OCI-M2 (cell line): ENCODE measurements around the gene SUMO4.

Experiments used
- DNase-seq: peaks from one replicate; lab custom pipeline; 2025; ENCODE audit not compliant: unreplicated experiment; lab: John Stamatoyannopoulos, UW

Gene SUMO4

DNA sequence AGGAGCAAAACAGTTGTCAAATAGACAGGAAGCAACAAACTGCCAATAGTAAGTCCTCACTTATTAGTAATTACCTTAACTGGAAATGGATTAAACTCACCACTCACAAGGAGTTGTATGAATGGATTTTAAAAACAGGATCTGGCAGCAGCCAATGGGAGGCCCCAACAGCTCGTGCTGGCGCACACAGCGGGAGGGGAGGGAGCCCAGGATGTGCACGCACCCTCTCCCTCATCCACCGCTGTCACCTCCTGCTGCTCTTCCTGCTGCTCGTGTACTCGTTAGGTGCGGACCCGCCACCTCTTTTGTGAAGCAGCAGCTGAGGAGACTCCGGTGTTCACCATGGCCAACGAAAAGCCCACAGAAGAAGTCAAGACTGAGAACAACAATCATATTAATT is at the start of gene SUMO4:
Gene SUMO4, plus strand, starts transcription at position 213 of the 400 bp plus-strand sequence. Its CDS starts 130 bp downstream, at position 343.
- no peak for DNase-seq

DNA sequence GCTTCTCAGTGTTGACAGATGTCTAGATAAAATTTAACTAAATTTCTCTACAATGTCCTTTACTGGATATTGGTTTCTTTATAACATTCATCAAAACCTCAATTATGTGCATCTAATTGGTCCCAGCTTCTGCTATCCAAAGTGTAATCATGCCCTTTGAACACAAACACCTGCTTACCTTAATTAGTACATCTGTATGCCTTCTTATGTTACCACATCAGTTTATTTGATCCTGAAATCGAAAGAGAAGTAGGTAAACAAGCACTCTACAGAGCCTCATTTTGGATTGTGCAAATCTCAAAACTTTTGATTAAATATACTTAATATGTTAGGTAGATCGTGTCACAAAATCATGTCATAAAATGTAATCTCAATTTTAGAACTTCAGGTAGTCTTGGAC is 46.1 kb upstream of the SUMO4 start:
- DNase-seq: no peak

DNA sequence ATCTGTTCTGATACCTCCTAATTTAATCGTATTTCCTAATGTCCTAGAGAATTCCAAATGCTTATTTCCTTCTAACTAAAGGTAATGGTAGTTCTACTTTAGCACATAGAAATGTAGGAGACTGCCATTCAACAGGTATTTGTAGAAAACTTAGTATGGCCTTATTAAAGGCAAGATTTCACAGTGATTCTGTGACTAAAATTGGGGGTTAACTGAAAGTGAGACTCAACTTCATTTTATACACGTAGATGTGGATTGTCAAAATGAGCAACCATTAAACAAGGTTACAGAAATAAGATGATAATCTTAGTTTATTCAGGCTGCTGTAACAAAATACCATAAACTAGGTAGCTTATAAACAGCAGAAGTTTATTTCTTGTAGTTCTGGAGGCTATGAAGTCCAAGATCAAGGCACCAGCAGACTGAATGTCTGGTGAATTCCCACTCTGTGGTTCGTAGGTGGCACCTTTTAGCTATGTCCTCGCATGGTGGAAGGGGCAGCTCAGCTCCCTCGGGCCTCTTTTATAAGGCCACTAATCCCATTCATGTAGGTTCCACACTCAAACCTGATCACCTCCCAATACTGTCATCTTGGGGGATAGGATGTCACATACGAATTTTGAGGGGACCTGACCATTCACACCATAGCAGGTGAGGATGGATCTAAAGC is 43.8 kb upstream of the SUMO4 start:
- no peak for DNase-seq

DNA sequence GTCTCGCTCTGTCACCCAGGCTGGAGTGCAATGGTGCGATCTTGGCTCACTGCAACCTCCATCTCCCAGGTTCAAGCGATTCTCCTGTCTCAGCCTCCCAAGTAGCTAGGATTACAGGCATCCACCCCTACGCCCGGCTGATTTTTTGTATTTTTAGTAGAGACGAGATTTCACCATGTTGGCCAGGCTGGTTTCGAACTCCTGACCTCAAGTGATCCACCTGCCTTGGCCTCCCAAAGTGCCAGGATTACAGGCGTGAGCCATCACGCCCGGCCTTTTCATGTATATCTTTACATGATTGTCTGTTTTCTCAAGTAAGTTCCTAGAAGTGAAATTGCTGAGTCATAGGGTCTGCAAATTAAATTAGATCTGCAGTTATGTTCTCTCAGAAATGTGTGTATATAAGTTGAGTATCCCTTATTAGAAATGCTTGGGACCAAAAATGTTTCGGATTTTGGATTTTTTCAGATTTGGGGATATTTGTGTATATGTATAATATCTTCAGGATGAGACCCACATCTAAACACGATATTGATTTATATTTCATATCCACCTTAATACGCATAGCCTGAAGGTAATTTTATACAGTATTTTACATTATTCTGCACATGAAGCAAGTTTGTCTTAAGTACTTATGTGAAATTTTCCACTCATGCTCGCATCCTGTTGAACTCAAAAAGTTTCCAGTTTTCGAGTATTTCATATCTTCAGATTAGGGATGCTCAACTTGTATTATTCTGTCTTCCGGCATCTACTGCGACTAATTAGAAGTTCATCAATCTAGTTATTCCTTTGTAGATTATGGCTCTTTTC is 42.1 kb upstream of the SUMO4 start:
- DNase-seq: no peak

DNA sequence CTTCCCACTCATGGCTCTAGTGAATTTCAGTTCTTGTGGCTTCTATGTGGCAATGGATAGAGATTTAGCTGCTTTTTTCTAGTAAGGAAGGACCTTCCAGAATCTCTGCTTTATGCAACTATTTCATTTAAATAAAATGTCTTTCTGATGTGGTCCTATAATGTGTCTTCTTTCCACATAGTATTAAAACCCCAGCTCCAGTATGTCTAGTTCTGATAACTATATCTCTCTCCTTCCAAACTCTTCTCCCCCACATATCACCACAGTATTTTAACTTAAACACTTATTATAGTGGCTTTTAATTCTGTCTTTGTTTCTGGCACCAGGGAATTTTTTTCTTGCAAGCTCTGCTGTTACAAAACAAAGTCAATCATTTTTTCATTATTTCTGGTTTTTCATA is 40.6 kb upstream of the SUMO4 start:
- DNase-seq: no peak

DNA sequence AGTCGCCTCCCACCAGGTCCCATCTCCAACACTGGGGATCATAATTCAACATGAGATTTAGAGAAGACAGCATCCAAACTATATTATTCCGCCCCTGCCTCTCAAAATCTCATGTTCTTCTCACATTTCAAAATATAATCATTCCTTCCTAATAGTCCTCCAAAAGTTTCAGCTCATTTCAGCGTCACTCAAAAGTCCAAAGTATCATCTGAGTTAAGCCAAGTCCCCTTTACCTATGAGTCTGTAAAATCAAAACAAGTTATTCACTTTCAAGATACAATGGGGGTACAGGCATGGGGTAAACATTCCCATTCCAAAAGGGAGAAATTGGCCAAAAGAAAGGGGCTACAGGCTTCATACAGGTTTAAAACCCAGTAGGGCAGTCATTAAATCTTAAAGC is 39.5 kb upstream of the SUMO4 start:
- no peak for DNase-seq

DNA sequence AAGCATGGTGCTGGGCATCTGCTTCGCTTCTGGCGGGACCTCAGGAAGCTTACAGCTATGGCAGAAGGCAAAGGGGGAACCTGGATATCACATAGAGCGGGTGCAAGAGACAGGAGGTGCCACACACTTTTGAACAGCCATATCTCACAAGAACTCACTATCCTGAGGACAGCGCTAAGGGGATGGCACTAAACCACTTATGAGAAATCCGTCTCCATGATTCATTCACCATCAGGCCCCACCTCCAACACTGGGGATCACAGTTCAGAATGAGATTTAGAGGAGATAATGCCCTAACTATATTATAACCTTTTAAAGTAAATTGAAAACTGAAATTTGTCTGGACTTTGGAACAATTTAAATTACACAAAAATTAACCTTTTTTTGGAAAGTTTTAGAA is 37.8 kb upstream of the SUMO4 start:
- DNase-seq: no peak

DNA sequence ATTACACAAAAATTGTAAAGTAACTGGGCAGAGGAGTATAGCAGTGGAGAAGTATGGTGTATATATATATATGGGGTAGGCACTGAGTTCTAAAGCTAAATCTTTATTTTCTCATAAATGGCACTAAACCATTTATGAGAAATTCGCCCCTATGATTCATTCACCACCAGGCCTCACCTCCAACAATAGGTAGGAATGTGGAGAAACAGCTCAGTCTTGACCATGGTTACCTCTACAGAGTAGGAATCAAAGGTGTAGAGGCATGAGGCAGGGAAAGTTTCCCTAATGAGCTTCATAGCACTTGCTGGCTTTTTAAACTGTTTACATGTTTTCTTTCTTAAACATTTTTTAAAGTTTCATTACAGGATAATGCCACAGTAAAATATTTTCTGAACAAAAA is 36.9 kb upstream of the SUMO4 start:
- no peak for DNase-seq

DNA sequence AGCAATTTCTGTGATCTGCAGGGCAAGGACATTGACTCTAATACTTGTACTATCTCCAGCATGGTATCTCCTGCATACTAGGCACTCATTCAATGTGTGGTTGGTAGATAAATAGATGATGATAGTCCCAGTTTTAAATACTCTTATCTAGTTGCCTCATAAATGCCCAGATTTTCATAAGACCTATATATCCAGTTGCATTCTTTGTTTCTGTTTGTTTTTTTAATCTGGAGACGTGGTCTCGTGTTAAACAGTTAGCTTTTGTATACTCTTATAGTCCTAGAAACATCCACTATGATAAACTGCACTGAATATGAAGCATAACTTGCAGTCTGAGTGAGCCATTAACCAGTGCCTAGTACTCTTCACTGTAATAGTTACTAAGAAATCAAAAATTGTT is 35.5 kb upstream of the SUMO4 start:
- no peak for DNase-seq

DNA sequence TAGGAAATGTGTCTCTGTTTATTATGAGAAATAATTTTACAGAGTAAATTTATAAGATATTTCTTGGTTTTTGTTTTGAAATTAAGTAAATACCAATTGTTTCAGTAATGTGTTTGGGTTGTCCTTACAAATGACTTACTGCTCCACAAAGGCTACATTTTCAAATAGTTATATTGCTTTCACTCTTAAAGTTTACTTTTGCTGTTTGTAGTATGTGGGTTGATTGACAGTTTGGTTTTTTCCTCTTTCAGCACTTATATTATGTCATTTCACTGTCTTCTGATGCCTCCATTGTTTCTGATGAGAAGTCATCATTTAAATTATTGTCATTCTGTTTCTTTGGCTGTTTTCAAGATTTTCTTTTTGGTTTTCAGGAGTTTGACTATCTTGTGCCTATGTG is 34.9 kb upstream of the SUMO4 start:
- DNase-seq: no peak

DNA sequence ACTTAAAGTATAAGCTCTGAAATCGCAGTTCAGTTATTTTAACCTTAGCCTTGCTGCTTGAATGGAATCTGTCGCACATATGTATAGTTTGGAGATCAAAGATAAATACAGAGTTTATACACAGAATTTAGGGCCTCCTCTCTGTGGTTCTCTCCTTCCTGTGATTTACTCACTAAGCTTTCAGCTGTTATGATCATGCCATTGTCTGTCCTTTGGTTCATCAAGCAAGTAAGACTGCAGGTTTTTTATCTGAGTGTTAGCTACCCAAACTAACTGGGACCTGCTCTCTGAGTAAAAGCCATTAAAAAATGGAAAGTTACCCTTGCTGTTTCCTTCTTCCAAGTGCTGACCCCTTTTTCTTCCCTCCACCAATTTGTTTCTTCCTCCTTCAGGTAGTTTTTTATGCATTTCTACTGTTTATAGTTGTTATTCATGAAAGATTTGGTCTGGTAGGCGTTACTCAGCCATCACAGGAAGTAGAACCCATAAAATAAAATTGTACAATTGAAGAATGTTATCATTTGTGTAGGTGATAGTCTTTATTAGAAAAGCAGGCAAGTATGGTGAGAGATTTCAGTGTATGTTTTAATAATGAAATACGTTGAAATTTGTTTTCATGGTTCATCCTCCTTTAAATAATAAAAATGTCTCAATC is 33.7 kb upstream of the SUMO4 start:
- no peak for DNase-seq

DNA sequence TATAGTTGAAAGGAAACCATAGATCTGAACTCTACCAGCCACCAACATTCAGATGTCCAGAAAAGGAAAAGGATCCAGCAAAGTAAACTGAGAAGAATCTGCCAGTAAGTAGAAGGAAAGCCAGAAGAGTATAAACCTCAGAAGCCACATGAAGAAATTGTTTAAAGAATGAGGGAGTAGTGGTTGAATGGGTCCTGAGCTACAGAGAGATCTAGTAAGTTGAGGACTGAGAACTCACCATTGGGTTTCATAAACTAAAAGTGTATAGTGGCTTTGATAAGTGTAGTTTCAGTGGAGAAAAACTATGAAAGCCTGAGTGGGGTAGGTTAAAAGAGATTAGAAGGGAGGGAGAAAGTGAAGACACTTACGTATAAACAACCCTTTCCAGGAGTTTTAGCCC is 32.0 kb upstream of the SUMO4 start:
- no peak for DNase-seq

DNA sequence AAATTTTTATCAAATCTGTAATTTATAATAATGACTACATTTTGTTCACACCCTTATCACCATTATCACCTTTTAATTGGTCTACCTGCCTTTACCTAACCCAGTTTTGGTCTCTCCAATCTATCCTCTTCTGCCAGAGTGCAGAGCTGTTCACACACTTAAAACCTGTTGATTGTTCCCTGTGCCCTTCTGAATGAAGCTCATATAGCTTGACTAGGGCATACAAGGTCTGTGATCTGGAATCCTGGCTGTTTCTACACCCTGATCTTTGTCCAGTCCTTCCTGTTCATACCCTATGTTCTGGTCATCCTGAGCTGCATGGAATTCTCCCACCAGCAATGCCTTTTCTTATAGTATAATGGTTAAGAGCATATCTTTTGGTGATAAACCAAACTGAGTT is 28.9 kb upstream of the SUMO4 start:
- no peak for DNase-seq

DNA sequence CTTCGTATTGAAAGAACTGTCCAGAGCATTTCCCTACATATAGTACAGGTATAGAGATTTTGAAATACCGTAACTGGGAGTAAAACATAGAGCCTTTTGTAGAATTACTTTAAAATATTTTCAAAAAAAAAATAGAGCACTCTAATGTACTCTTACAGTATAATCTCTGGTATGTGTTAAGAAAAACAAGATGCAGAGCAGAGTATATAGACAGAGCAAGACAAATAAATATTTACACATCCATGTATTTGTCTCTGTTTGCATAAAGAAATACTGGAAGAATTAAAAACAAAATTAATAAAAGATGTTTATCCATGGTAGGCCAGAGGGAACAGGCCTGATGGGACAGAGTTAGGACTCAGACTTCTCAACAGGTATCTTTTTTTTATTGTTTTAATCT is 28.0 kb upstream of the SUMO4 start:
- DNase-seq: no peak

DNA sequence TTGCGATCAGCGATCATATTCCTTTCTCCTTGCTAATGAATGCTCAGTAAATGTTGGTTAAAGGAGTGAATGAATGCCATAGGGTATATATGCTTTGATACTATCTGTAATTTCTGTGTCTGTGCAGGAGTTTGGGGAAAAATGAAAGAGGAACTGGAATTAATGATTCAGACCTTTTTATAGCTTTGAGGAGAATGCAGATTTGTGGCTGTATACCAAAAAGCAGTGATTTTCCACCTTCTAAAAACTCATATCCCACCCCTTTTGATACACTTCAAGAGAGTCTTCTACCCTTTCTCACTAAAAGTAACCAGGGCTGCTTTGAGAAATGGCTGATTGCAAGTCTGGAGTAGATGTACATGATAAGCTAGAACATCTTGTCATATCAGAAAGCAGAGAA is 26.6 kb upstream of the SUMO4 start:
- no peak for DNase-seq

DNA sequence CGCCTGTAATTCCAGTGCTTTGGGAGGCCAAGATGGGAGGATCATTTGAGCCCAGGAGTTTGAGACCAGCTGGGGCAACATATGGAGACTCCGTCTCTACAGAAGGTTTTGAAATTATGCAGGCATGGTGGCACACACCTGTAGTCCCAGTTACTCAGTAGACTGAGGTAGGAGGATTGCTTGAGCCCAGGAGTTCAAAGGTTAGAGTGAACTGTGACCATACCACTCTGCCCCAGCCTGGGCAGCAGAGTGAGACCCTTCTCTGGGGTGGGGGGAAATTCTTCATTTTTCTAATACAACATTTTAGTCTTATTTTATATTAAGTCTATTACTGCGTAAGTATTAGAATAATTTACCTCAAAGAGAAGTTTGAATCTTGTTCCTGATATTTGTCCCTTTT is 20.1 kb upstream of the SUMO4 start:
- DNase-seq: no peak

DNA sequence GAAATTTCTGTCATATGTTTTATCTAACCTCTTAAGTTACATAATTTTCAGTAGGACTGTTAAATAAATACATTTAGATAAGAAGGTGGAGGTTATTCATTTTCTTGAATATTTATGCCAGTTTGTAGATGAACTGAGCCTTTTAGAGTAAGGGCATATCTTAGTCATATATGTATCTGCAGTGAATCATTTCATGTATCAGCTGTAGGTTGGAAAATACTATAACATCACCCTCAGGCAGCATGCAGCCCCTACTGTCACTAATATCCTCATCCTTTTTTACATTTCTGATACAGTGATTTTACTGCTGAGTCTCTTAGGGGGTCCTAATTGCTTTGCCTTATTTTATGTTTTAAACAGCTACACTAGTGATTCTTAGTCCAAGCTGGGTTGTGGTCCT is 19.5 kb upstream of the SUMO4 start:
- no peak for DNase-seq

DNA sequence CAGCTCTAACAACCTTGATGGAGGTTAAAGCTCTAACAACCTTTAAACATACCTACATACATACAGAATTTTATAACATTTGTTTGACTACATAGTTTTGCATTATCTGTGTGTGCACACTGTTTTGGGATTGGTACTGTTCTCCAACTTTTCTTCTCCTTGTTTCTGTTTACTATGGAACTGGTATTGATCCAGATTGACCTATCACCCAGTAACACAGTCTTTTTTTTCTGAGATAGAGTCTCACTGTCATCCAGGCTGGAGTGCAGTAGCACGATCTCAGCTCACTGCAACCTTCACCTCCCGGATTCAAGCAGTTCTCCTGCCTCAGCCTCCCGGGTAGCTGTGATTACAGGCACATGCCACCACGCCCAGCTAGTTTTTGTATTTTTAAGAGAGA is 16.7 kb upstream of the SUMO4 start:
- no peak for DNase-seq

DNA sequence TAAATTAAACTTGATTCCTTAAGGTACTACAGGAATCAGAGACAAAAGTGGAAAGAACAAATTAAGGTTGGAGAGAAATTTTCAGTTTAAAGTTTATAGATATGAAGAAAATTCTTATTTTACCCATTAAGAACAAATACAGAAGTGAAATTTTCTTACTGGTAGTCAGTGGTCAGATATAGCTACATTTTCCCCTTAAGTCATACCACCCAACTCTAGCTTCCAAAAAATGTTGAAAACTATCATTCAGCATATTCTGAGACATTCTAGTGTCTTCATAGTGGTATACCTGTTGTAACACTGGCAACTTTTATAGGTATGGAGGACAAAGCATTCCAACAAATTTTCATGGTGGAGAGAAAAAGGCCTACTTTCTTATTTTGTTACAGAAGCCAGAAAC is 15.6 kb upstream of the SUMO4 start:
- DNase-seq: no peak

DNA sequence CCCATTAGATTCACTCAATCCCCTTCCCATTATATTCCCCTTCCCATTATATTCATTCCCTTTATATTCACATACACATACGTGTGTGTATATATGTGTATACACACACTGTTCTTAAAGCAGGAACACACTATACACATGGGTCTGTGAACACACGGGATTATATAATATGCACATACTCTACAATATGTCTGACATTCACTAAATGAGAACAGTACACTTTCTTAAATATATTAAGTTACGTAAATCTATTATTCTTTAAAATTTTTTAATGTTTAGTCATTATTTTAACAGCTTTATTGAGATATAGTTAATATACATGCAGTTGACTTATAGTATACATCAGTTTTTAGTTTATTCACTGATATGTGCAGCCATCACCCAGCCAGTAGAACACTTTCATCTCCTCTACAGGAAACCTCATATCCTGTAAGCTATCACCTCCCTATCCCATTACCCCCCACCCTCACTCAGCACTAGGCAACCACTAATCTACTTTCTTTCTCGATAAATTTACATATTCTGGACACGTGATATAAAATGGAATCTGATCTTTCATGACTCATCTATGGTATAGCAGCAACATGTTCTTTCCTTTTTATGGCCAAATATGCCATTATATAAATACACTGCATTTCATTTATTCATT is 13.9 kb upstream of the SUMO4 start:
- DNase-seq: no peak

DNA sequence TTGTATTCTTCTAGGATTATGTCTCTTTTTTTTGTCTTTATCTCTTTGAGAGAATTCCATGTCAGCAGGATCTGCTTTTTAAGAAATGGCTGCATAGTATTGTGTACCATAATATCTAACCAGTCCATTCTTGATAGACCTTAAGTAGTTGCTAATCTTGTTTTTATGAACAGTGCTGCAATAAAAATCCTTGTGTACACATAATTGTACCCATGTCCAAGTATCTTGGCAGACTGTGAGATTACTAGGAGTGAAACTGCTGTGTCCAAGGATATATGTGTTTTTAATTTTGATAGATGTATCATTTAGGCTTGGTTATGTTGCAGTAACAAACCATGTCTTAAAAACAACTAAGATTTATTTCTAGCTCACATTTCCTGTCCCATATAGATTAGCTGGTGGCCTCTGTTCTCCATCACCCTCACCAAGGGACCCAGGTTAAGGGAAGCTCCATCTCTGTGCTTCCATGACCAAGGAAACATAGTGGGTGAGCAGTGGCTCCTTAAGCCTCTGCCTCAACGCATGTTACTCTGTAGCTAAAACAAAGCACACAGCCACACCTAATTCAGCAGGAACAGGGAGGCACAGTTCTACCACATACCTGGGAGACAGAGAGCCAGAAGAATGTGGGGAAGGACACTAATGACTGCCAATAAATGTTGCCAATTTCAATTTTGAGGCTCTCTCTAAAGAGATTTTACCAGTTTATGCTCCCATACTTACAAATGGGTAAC is 12.1 kb upstream of the SUMO4 start:
- DNase-seq: no peak
